ENCODE data around the gene CMPK2.
"Not testable (repeated sequence)": the region's sequence is repeated elsewhere in the genome, so short reads cannot be mapped to it uniquely, and the experiment has no call there.

Gene CMPK2

DNA sequence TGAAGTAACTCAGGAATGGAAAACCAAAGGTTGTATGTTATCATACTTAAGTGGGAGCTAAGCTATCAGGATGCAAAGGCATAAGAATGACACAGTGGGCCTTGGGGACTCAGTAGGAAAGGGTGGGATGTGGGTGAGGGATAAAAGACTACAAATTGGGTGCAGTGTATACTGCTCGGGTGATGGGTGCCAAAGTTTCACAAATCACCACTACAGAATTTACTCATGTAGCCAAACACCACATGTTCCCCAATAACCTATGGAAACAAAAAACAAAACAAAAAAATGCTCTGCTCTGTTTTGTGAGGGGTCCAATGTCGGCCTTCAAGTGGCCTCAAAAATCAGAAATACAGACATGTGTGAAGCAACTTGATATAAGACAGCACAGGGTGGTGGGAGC, 42.6 kb upstream of the CMPK2 start:
- TF ChIP-seq, protein P1, sequence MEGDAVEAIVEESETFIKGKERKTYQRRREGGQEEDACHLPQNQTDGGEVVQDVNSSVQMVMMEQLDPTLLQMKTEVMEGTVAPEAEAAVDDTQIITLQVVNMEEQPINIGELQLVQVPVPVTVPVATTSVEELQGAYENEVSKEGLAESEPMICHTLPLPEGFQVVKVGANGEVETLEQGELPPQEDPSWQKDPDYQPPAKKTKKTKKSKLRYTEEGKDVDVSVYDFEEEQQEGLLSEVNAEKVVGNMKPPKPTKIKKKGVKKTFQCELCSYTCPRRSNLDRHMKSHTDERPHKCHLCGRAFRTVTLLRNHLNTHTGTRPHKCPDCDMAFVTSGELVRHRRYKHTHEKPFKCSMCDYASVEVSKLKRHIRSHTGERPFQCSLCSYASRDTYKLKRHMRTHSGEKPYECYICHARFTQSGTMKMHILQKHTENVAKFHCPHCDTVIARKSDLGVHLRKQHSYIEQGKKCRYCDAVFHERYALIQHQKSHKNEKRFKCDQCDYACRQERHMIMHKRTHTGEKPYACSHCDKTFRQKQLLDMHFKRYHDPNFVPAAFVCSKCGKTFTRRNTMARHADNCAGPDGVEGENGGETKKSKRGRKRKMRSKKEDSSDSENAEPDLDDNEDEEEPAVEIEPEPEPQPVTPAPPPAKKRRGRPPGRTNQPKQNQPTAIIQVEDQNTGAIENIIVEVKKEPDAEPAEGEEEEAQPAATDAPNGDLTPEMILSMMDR (IDR thresholded peaks at IDR 0.05; ENCODE audit: low read length, missing control alignments): no peak
- H3K4me3 ChIP-seq (replicated peaks; ENCODE audit: low read depth, low read length): no peak overlapping the region
- DNase-seq (ENCODE audit: low read depth): no peak

DNA sequence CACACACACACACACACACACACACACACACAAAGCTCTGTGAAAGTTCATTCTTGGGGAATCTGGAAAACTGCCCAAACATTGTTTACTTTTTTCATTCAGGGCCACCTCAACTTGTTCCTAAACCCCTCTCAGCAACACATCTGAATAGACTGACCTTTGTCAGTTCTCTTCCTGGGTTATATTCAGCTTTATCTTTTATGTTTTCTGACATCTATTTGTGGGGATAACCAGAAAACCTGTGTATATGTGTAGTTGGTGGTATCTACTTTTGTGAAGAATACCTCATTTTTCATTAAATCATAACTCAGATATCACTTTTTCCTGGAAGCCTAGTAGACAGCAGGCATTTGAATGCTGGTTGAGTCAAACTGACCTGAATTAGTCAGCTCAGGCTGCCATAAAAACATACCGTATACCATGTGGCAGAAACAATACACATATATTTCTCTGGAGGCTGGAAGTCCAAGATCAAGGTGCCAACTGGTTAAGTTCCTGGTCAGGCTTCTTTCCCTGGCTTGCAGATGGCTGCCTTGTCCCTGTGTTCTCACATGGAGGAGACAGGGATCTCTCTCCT, 40.5 kb upstream of the CMPK2 start:
- H3K4me3 ChIP-seq (replicated peaks; ENCODE audit: low read depth, low read length): no peak overlapping the region
- no peak for DNase-seq (ENCODE audit: low read depth)
- TF ChIP-seq, protein P1 (IDR thresholded peaks at IDR 0.05; ENCODE audit: low read length, missing control alignments): no peak

DNA sequence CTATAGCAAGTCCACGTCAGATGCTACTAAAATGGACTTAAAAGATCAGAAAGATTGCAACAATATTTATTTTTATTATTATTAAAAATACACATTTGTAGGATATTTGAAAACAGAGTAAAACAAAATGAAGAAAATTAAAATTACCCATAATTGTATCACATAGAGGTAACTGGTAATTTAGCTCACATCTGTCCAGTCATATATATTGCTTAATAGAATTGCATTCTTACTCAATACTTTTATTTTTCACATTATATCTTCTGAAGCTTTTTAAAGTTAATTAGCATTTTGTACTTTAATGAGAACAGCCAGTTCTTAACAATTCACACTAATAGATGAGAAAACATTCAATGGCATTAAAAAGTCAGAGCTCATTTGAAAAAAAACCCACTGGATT, 40.0 kb upstream of the CMPK2 start:
- TF ChIP-seq, protein P1 (IDR thresholded peaks at IDR 0.05; ENCODE audit: low read length, missing control alignments): no peak
- DNase-seq (ENCODE audit: low read depth): no peak
- no peak overlapping the region for H3K4me3 ChIP-seq (replicated peaks; ENCODE audit: low read depth, low read length)

DNA sequence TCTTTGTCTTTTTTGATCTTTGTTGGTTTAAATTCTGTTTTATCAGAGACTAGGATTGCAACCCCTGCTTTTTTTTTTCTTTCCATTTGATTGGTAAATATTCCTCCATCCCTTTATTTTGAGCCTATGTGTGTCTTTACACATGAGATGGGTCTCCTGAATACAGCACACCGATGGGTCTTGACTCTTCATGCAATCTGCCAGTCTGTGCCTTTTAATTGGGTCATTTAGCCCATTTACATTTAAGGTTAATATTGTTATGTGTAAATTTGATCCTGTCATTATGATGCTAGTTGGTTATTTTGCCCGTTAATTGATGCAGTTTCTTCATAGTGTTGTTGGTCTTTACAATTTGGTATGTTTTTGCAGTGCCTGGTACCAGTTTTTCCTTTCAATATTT, 36.9 kb upstream of the CMPK2 start:
- not testable (repeated sequence) for DNase-seq (ENCODE audit: low read depth); H3K4me3 ChIP-seq (replicated peaks; ENCODE audit: low read depth, low read length)

DNA sequence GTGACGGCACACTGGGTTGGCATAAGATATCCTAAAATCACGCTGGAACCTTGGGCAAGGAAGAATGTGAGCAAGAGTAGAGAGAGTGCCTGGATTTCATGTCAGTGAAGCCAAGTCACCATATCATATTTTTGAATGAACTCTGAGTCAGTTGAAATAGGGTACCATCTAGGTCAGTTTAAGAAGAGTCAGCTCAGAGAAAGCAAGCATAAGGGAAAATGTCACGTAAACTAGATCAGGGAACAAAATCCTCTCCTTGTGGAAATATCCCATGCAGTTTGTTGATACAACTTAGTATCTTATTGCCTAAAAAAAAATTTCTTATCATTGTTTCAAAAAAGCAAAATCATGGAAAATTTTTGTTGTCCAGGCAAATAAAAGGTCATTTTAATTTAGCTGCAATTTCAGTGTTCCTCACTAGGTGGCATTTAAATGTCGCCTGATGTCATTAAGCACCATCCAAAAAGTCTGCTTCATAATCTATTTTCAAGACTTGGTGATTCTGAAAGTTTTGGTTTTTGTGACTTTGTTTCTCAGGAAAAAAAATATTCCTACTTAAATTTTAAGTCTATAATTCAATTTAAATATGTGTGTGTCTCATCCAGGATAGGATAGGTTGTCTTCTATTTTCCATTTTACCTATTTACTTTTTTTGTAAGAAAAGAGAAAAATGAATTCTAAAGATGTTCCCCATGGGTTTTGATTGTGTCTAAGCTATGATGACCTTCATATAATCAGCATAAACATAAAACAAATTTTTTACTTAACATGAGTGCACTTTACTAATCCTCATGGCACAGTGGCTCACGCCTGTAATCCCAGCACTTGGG, 31.4 kb upstream of the CMPK2 start:
- peak; percentile 66 for DNase-seq (ENCODE audit: low read depth)
- H3K4me3 ChIP-seq (replicated peaks; ENCODE audit: low read depth, low read length): no peak overlapping the region
- TF ChIP-seq, protein P1 (IDR thresholded peaks at IDR 0.05; ENCODE audit: low read length, missing control alignments): peak; percentile 62

DNA sequence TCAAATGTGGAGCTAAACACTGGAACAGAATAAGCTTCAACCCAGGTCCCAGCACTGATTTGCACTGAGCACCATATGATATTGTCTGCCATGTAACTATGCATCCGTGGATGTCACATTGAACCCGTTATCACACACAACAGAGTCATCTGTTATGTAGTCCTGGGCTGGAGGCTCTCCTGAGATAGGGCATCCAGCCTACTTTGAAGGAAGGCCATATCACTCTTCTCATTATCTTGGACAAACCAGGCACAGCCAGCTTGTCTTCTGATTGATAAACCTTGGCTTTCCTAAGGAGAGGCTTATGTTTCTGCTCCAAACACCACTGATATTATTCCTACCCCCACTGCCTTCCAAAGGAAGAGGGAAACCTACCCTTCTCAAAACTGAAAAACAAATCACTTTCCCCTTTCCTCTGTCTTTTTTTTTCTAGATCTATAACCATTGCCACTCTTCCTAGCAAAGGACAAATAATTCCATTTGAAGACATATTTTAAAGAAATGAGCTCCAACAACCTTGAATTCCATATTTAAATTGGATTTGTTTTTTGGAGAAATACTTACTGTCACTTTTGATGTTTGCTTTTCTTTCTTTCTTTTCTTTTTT, 28.3 kb upstream of the CMPK2 start:
- TF ChIP-seq, protein P1 (IDR thresholded peaks at IDR 0.05; ENCODE audit: low read length, missing control alignments): no peak
- no peak overlapping the region for H3K4me3 ChIP-seq (replicated peaks; ENCODE audit: low read depth, low read length)
- no peak for DNase-seq (ENCODE audit: low read depth)

DNA sequence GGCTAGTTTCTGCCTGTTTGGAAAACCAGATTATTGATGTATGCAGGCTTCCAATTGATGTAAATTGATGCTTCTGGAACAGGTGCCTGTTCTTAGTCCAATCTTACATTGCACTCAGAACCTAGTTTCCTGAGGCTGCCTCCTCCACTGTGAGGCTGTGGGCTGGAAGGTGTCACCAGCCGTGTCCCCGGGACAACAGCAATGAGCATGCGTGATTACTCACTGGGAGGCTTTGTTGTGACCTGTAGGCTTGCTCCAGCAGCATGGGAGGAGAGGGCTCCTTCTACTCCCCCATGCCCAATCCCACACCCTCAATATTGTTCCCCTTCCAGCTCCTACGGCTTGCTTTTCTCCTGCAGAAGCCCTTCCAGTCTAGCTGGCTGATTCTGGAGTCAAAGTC, 23.0 kb upstream of the CMPK2 start:
- TF ChIP-seq, protein P1 (IDR thresholded peaks at IDR 0.05; ENCODE audit: low read length, missing control alignments): no peak
- H3K4me3 ChIP-seq (replicated peaks; ENCODE audit: low read depth, low read length): no peak overlapping the region
- no peak for DNase-seq (ENCODE audit: low read depth)
